ENCODE measurements around the gene TADA1.
"Not testable (repeated sequence)": the region's sequence is repeated elsewhere in the genome, so short reads cannot be mapped to it uniquely, and the experiment has no call there.

TADA1 gene

GRCh38 chr1:166889776-166890175, 13.7 kb upstream of the TADA1 start:
- no peak for FAIRE-seq

- no peak for FAIRE-seq
These were observed 12.5 kb upstream of the TADA1 start for GRCh38 chr1:166888373-166889111.

- FAIRE-seq: no peak
These were observed 8.9 kb upstream of the TADA1 start for GRCh38 chr1:166884971-166885370.

- FAIRE-seq: no peak
These were observed 8.1 kb upstream of the TADA1 start for GRCh38 chr1:166884040-166884642.

GRCh38 chr1:166882893-166883292, 6.8 kb upstream of the TADA1 start:
- no peak for FAIRE-seq

- not testable (repeated sequence) for FAIRE-seq
These were observed 2.3 kb upstream of the TADA1 start for GRCh38 chr1:166878173-166878917.

GRCh38 chr1:166876540-166876838, 425 bp upstream of the TADA1 start:
- FAIRE-seq: no peak

- no peak for FAIRE-seq
These were observed 746 bp downstream of the TADA1 start for GRCh38 chr1:166875302-166875733.

- FAIRE-seq: no peak
These were observed 1.6 kb downstream of the TADA1 start for GRCh38 chr1:166874464-166874863.

- no peak for FAIRE-seq
These were observed 5.5 kb downstream of the TADA1 start for GRCh38 chr1:166870584-166870983.

- FAIRE-seq: no peak
These were observed 6.6 kb downstream of the TADA1 start for GRCh38 chr1:166869318-166870099.

GRCh38 chr1:166868639-166869038, 7.4 kb downstream of the TADA1 start:
- no peak for FAIRE-seq

- FAIRE-seq: no peak
These were observed 10.1 kb downstream of the TADA1 start for GRCh38 chr1:166865926-166866325.

GRCh38 chr1:166859597-166859996, 16.5 kb downstream of the TADA1 start:
- no peak for FAIRE-seq

GRCh38 chr1:166858726-166859419, 17.2 kb downstream of the TADA1 start:
- FAIRE-seq: no peak

- FAIRE-seq: no peak
These were observed 18.1 kb downstream of the TADA1 start for GRCh38 chr1:166857995-166858394.

- no peak for FAIRE-seq
These were observed 20.5 kb downstream of the TADA1 start for GRCh38 chr1:166855558-166855957.

- FAIRE-seq: no peak
These were observed 23.1 kb downstream of the TADA1 start for GRCh38 chr1:166852918-166853317.

GRCh38 chr1:166849135-166849534, 26.9 kb downstream of the TADA1 start:
- no peak for FAIRE-seq

GRCh38 chr1:166848193-166848592, 27.9 kb downstream of the TADA1 start:
- no peak for FAIRE-seq

GRCh38 chr1:166844791-166845190, 31.3 kb downstream of the TADA1 start:
- no peak for FAIRE-seq

- no peak for FAIRE-seq
These were observed 32.1 kb downstream of the TADA1 start for GRCh38 chr1:166843769-166844596.

Data from islet of Langerhans (tissue), 1 donor.